Ishikawa (cell line): ENCODE measurements around the gene DVL2.
A peak's percentile ranks its signal among the peaks of the same experiment; 100 is the strongest.

ENCODE experiments used
- CEBPB ChIP-seq: IDR thresholded peaks from 2 replicates; pipeline ENCODE4 v1.6.1; 2012
- CREB1 ChIP-seq: IDR thresholded peaks from 2 replicates; pipeline ENCODE4 v1.6.1; 2012; ENCODE audit warnings: low read depth
- EGR1 ChIP-seq: IDR thresholded peaks from 2 replicates; pipeline ENCODE4 v1.6.1; 2012
- EP300 ChIP-seq: IDR thresholded peaks from 2 replicates; pipeline ENCODE4 v1.6.1; 2012; ENCODE audit warnings: borderline replicate concordance
- FOXM1 ChIP-seq: IDR thresholded peaks from 2 replicates; pipeline ENCODE4 v1.6.1; 2012; ENCODE audit warnings: low read depth, borderline replicate concordance
- MAX ChIP-seq: IDR thresholded peaks from 2 replicates; pipeline ENCODE4 v1.6.1; 2012
- NFIC ChIP-seq: IDR thresholded peaks from 2 replicates; pipeline ENCODE4 v1.6.1; 2012
- RAD21 ChIP-seq: IDR thresholded peaks from 2 replicates; pipeline ENCODE4 v1.6.1; 2012; ENCODE audit warnings: low read depth
- REST ChIP-seq: IDR thresholded peaks from 2 replicates; pipeline ENCODE4 v1.6.1; 2012; ENCODE audit warnings: low read depth, mild to moderate bottlenecking
- TAF1 ChIP-seq: IDR thresholded peaks from 2 replicates; pipeline ENCODE4 v1.6.1; 2012; ENCODE audit warnings: low read depth, mild to moderate bottlenecking
- TCF12 ChIP-seq: IDR thresholded peaks from 2 replicates; pipeline ENCODE4 v1.6.1; 2012; ENCODE audit warnings: low read depth
- TEAD4 ChIP-seq: IDR thresholded peaks from 2 replicates; pipeline ENCODE4 v1.6.1; 2012
- USF1 ChIP-seq: IDR thresholded peaks from 2 replicates; pipeline ENCODE4 v1.6.1; 2012
- YY1 ChIP-seq: IDR thresholded peaks from 2 replicates; pipeline ENCODE4 v1.6.1; 2012; ENCODE audit warnings: low read depth
- ZBTB7A ChIP-seq: IDR thresholded peaks from 2 replicates; pipeline ENCODE4 v1.6.1; 2012; ENCODE audit warnings: low read depth

The DVL2 gene

GRCh38 chr17:7242717-7243452 is 8.6 kb upstream of the DVL2 start:
- TF ChIP-seq REST (no peak), CREB1 (peak; percentile 52; the same call in 1 of the 2 replicates), TEAD4 (no peak; the same call in 1 of the 2 replicates), RAD21 (no peak), NFIC (peak; percentile 55), YY1 (peak; percentile 66; the same call in 1 of the 2 replicates), ZBTB7A (no peak; the same call in 1 of the 2 replicates), CEBPB (0 out of 2 replicates have a peak, but pooled peaks have one; percentile 33), TCF12 (peak; percentile 68; the same call in 1 of the 2 replicates), MAX (peak; percentile 89), FOXM1 (peak; percentile 42; the same call in 1 of the 2 replicates), EGR1 (peak; percentile 36; the same call in 1 of the 2 replicates), EP300 (peak; percentile 51; the same call in 1 of the 2 replicates), TAF1 (no peak; the same call in 1 of the 2 replicates), USF1 (peak; percentile 100)

- TF ChIP-seq FOXM1 (no peak), EGR1 (peak; percentile 72), MAX (no peak; the same call in 1 of the 2 replicates), RAD21 (no peak), YY1 (peak; percentile 28; the same call in 1 of the 2 replicates), TCF12 (no peak), CREB1 (0 out of 2 replicates have a peak, but pooled peaks have one; percentile 21), CEBPB (no peak), REST (no peak), EP300 (no peak), TAF1 (no peak; the same call in 1 of the 2 replicates), NFIC (no peak), ZBTB7A (peak; percentile 79; the same call in 1 of the 2 replicates), USF1 (peak; percentile 89), TEAD4 (no peak; the same call in 1 of the 2 replicates)
Observed at GRCh38 chr17:7241783-7242716, 7.7 kb upstream of the DVL2 start, which contains the start of gene GABARAP. Gene GABARAP, minus strand, starts transcription at chr17:7242449. Its CDS starts 119 bp downstream, at chr17:7242330.

- no peak for TF ChIP-seq CREB1
- no peak for TF ChIP-seq CEBPB
- TF ChIP-seq EP300, result no peak
- no peak for TF ChIP-seq NFIC
- no peak for TF ChIP-seq MAX
- no peak for TF ChIP-seq TEAD4
- no peak for TF ChIP-seq FOXM1
- no peak for TF ChIP-seq EGR1
- TF ChIP-seq USF1, result no peak
- no peak for TF ChIP-seq TAF1
Observed at GRCh38 chr17:7241090-7241733, 6.9 kb upstream of the DVL2 start.

GRCh38 chr17:7240375-7240774 is 6.1 kb upstream of the DVL2 start:
- TF ChIP-seq EP300 (no peak), YY1 (no peak), TCF12 (no peak), TAF1 (no peak), RAD21 (no peak), USF1 (no peak), MAX (no peak)
